ENCODE data around the gene JKAMP.

The JKAMP gene

DNA sequence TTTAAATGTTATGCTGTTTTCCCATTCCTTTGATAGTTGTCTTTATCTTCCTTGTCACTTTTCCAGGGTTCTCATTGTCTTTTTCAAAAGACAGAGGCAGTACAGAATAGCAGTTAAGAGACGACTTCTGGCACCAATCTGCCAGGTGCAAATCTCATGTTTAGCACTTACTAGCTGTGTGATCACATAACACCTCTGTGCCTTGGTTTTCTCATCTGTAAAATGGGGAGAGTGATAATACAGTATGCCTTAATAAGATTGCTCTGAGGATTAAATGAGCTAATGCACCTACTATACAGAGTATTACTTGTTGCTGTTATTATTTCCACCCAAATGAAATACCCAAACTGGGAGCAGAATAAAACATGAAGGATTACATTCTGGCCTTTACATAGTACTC lies 23.9 kb upstream of the JKAMP start:
- Histone ChIP-seq H3K27me3 (ENCODE audit: insufficient read depth, low read length, poor library complexity) (peaks cover 2% of the 10 kb centered on the region), H3K18ac (ENCODE audit: low read length) (no peak overlapping the region)
- no peak for DNase-seq

DNA sequence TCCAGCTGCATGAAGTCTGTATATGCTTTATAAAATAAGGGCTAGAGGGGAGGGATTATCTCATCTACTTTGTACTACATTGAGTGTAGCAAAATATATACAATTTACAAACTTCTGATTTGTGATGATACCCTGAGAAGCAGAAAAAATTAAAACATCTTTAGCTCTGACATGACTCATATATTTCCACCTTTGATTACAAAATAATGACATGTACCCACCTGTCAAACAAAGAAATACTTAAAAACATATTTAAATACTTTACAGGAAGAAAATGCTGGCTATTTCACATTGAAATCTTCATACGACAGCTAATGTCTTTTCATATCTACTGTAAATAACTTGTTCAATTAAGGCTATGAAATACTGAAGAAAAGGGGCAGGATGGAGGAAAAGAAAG lies 22.4 kb upstream of the JKAMP start:
- Histone ChIP-seq H3K27me3 (ENCODE audit: insufficient read depth, low read length, poor library complexity) (peaks cover 2% of the 10 kb centered on the region), H3K9ac (ENCODE audit: low read length) (no peak overlapping the region), H3K4me1 (ENCODE audit: control insufficient read depth, low read depth, low read length) (no peaks in the 10 kb centered on the region), H3K4me3 (ENCODE audit: low read length) (no peak overlapping the region), H4K8ac (ENCODE audit: low read depth, low read length) (no peak overlapping the region), H3K36me3 (ENCODE audit: control insufficient read depth, insufficient read depth, low read length) (no peaks in the 10 kb centered on the region), H2BK15ac (replicated peaks; ENCODE audit: low read depth) (no peak overlapping the region), H3K79me2 (ENCODE audit: control insufficient read depth, insufficient read depth, low read length) (no peaks in the 10 kb centered on the region), H3K18ac (ENCODE audit: low read length) (no peak overlapping the region), H3K4ac (ENCODE audit: low read depth, low read length) (no peak overlapping the region), H3K23ac (ENCODE audit: low read length) (no peak overlapping the region), H2AK5ac (ENCODE audit: low read length) (no peak overlapping the region), H4K5ac (ENCODE audit: low read length) (no peak overlapping the region), H3K27ac (ENCODE audit: low read depth, low read length) (no peak overlapping the region), H3K56ac (ENCODE audit: low read length) (no peak overlapping the region), H3K79me1 (ENCODE audit: low read length) (no peaks in the 10 kb centered on the region), H2BK120ac (ENCODE audit: low read depth, low read length) (no peak overlapping the region), H3K4me2 (ENCODE audit: low read length) (no peak overlapping the region), H2BK5ac (ENCODE audit: low read length) (no peak overlapping the region)
- no CpG with 5 or more reads among the region's 1 CpG for WGBS (ENCODE audit: extremely low coverage, insufficient coverage, low lambda C conversion rate)
- DNase-seq = no peak

More for the DNA sequence above, 23.9 kb upstream of the JKAMP start:
- no peak overlapping the region for H4K8ac ChIP-seq (ENCODE audit: low read depth, low read length)
- no peak overlapping the region for H2BK5ac ChIP-seq (ENCODE audit: low read length)
- H2AK5ac ChIP-seq (ENCODE audit: low read length) = no peak overlapping the region
- H3K4me1 ChIP-seq (ENCODE audit: control insufficient read depth, low read depth, low read length) = no peaks in the 10 kb centered on the region
- H3K9ac ChIP-seq (ENCODE audit: low read length) = no peak overlapping the region
- no peak overlapping the region for H4K5ac ChIP-seq (ENCODE audit: low read length)
- no peak overlapping the region for H3K27ac ChIP-seq (ENCODE audit: low read depth, low read length)
- no peaks in the 10 kb centered on the region for H3K79me1 ChIP-seq (ENCODE audit: low read length)
- no peak overlapping the region for H2BK15ac ChIP-seq (replicated peaks; ENCODE audit: low read depth)
- no CpG with 5 or more reads among the region's 1 CpG for WGBS (ENCODE audit: extremely low coverage, insufficient coverage, low lambda C conversion rate)
- H3K4me2 ChIP-seq (ENCODE audit: low read length) = no peak overlapping the region
- H3K4ac ChIP-seq (ENCODE audit: low read depth, low read length) = no peak overlapping the region
- H3K36me3 ChIP-seq (ENCODE audit: control insufficient read depth, insufficient read depth, low read length) = no peaks in the 10 kb centered on the region
- H3K56ac ChIP-seq (ENCODE audit: low read length) = no peak overlapping the region
- no peaks in the 10 kb centered on the region for H3K79me2 ChIP-seq (ENCODE audit: control insufficient read depth, insufficient read depth, low read length)
- H3K4me3 ChIP-seq (ENCODE audit: low read length) = no peak overlapping the region
- no peak overlapping the region for H2BK120ac ChIP-seq (ENCODE audit: low read depth, low read length)
- no peak overlapping the region for H3K23ac ChIP-seq (ENCODE audit: low read length)

DNA sequence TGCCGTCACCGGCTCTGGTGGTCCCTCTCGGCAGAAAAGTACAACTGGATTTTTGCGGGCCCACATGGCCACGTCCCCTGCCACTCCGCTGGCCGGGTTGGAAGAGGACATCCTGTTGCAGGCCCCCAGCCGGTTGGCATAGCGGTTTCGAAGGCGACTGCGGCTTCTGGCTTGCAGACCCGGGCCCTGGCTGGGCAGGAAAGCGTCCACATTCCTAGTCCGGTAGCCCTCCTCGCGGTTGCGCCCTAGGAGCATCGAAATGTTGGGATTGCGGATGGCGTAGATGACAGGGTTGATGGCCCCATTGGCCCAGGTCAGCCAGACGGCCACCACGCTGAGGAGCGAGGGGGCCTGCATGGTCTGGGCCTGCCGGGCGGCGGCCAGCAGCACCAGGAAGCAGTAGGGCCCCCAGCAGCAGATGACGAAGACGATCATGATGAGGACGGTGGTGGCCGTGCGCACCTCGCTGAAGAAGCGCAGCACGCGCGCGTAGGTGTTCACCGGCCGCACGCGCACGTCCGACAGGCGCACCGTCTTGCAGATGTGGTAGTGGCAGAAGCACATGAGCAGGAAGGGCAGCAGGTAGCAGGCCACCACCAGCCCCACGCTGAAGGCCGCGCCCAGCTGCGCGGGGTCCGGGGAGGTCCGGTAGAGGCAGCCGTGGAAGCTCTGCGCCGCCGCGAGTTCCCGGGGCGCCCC lies 20.4 kb upstream of the JKAMP start:
- Histone ChIP-seq H3K9ac (ENCODE audit: low read length) (peak overlapping the region; percentile 72), H4K8ac (ENCODE audit: low read depth, low read length) (no peak overlapping the region), H3K79me2 (ENCODE audit: control insufficient read depth, insufficient read depth, low read length) (no peaks in the 10 kb centered on the region), H3K4ac (ENCODE audit: low read depth, low read length) (no peak overlapping the region), H3K4me1 (ENCODE audit: control insufficient read depth, low read depth, low read length) (no peaks in the 10 kb centered on the region), H2AK5ac (ENCODE audit: low read length) (no peak overlapping the region), H3K36me3 (ENCODE audit: control insufficient read depth, insufficient read depth, low read length) (no peaks in the 10 kb centered on the region), H3K4me2 (ENCODE audit: low read length) (peak overlapping the region; percentile 89), H2BK5ac (ENCODE audit: low read length) (no peak overlapping the region), H3K18ac (ENCODE audit: low read length) (no peak overlapping the region), H3K23ac (ENCODE audit: low read length) (peak overlapping the region; percentile 3), H3K79me1 (ENCODE audit: low read length) (no peaks in the 10 kb centered on the region), H2BK15ac (replicated peaks; ENCODE audit: low read depth) (no peak overlapping the region), H2BK120ac (ENCODE audit: low read depth, low read length) (no peak overlapping the region), H4K5ac (ENCODE audit: low read length) (no peak overlapping the region), H3K4me3 (ENCODE audit: low read length) (no peak overlapping the region), H3K27me3 (ENCODE audit: insufficient read depth, low read length, poor library complexity) (peaks cover 2% of the 10 kb centered on the region), H3K56ac (ENCODE audit: low read length) (peak overlapping the region; percentile 73), H3K27ac (ENCODE audit: low read depth, low read length) (no peak overlapping the region)
- WGBS (ENCODE audit: extremely low coverage, insufficient coverage, low lambda C conversion rate) = no CpG with 5 or more reads among the region's 60 CpGs
- DNase-seq = peak; percentile 39

DNA sequence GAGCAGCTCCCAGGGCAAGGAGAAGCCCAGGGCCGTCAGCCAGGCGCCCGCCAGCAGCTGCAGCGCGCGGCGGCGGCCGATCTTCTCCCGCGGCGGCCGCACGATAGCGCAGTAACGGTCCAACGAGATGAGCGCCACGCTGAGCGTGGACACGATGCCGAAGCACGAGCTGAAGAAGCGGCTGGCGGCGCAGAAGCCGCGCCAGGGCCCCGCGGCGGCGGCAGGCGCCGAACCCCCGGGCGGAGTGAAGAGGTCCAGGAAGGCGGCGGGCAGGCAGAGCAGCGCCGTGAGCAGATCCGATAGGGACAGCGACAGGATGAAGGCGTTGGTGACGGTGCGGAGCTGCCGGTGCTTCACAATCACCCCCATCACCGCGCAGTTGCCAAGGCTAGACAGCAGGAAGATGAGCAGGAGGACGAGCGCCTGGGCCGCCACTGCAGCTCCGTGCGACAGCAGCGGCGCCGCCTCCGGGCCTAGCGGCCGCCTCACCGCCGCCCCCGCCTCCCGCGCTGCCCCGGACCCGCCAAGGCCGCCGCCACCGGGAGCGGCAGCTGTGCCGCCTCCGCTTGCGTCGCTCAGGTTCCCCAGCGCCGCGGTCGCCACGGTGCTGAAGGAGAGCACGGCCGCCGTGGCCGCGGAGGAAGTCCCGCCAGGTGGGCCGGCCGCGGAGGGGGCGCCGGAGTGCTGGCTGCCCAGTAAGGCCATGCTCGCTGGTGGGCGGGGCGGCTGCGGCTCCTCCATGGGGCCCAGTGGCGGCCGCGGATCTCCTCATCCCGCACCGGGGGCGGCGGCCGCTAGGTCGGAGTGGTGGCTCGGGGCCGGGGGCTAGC lies 19.6 kb upstream of the JKAMP start:
- Histone ChIP-seq H2AK5ac (ENCODE audit: low read length) (no peak overlapping the region), H3K23ac (ENCODE audit: low read length) (no peak overlapping the region), H2BK120ac (ENCODE audit: low read depth, low read length) (no peak overlapping the region), H3K79me1 (ENCODE audit: low read length) (no peaks in the 10 kb centered on the region), H3K27ac (ENCODE audit: low read depth, low read length) (no peak overlapping the region), H4K8ac (ENCODE audit: low read depth, low read length) (no peak overlapping the region), H3K4me3 (ENCODE audit: low read length) (peak overlapping the region; percentile 48), H3K18ac (ENCODE audit: low read length) (no peak overlapping the region), H2BK15ac (replicated peaks; ENCODE audit: low read depth) (no peak overlapping the region), H3K4me1 (ENCODE audit: control insufficient read depth, low read depth, low read length) (no peaks in the 10 kb centered on the region), H2BK5ac (ENCODE audit: low read length) (no peak overlapping the region), H3K9ac (ENCODE audit: low read length) (peak overlapping the region; percentile 72), H3K56ac (ENCODE audit: low read length) (peak overlapping the region; percentile 73), H3K79me2 (ENCODE audit: control insufficient read depth, insufficient read depth, low read length) (no peaks in the 10 kb centered on the region), H3K36me3 (ENCODE audit: control insufficient read depth, insufficient read depth, low read length) (no peaks in the 10 kb centered on the region), H3K4ac (ENCODE audit: low read depth, low read length) (no peak overlapping the region), H3K4me2 (ENCODE audit: low read length) (peak overlapping the region; percentile 89), H3K27me3 (ENCODE audit: insufficient read depth, low read length, poor library complexity) (peaks cover 2% of the 10 kb centered on the region), H4K5ac (ENCODE audit: low read length) (no peak overlapping the region)
- DNase-seq = peak; percentile 81
- WGBS (ENCODE audit: extremely low coverage, insufficient coverage, low lambda C conversion rate) = no CpG with 5 or more reads among the region's 105 CpGs

DNA sequence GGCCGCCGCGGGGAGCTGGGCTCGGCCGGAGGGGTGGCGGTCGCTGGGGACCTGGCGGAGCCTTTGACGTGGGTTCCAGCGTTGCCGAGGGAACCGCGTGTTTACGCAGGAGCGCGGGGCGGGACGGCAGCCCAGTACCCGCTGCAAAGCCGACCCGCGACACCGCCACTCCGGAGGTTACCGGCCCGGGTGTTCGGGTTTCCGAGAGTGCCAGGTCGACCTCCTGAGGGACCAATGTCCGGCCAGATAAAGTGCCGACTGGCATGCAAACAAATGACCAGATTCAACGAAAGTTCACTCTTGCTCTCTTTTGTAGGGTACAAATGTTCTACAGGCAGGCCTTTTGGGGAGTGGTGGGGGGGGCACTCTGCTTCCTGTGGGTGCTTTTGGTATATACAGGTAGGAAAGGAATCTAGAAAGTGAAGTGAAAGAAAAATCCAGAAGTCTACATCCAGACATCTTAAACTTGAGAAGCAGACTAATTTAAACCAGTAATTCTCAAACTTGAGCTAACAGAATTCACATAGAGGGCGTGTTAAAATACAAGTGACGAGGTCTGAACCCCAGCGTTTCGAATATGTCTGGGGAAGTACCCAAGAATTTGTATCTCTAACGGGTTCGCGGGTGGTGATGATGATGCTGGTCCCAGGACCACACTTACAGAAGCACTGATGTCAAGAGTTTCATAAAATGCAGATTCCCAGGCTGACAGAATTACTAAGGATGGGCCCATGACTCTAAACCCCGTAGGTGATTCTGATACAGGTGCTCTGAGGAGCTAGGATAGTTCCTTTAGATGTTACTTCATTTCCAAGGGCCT lies 18.8 kb upstream of the JKAMP start, which contains the start of gene GPR135:
TSS of gene GPR135 (minus strand) at position 65 of the 820 bp plus-strand sequence. CDS start 154 bp downstream, outside the sequence.
- Histone ChIP-seq H3K36me3 (ENCODE audit: control insufficient read depth, insufficient read depth, low read length) (no peaks in the 10 kb centered on the region), H2AK5ac (ENCODE audit: low read length) (no peak within 1 kb of the TSS), H2BK5ac (ENCODE audit: low read length) (no peak within 1 kb of the TSS), H3K79me2 (ENCODE audit: control insufficient read depth, insufficient read depth, low read length) (no peaks in the 10 kb centered on the region), H3K56ac (ENCODE audit: low read length) (peak within 1 kb of the TSS; percentile 73), H3K4ac (ENCODE audit: low read depth, low read length) (no peak within 1 kb of the TSS), H2BK15ac (replicated peaks; ENCODE audit: low read depth) (no peak within 1 kb of the TSS), H3K18ac (ENCODE audit: low read length) (no peak within 1 kb of the TSS), H4K8ac (ENCODE audit: low read depth, low read length) (no peak within 1 kb of the TSS), H3K79me1 (ENCODE audit: low read length) (no peaks in the 10 kb centered on the region), H3K4me2 (ENCODE audit: low read length) (peak within 1 kb of the TSS; percentile 89), H3K9ac (ENCODE audit: low read length) (peak within 1 kb of the TSS; percentile 72), H3K23ac (ENCODE audit: low read length) (no peak within 1 kb of the TSS), H3K4me3 (ENCODE audit: low read length) (peak within 1 kb of the TSS; percentile 48), H3K27me3 (ENCODE audit: insufficient read depth, low read length, poor library complexity) (peaks cover 2% of the 10 kb centered on the region), H2BK120ac (ENCODE audit: low read depth, low read length) (no peak within 1 kb of the TSS), H3K4me1 (ENCODE audit: control insufficient read depth, low read depth, low read length) (no peaks in the 10 kb centered on the region), H4K5ac (ENCODE audit: low read length) (no peak within 1 kb of the TSS), H3K27ac (ENCODE audit: low read depth, low read length) (no peak within 1 kb of the TSS)
- no peak for DNase-seq
- no CpG with 5 or more reads among the region's 40 CpGs for WGBS (ENCODE audit: extremely low coverage, insufficient coverage, low lambda C conversion rate)
